Activated naive CD8-positive, alpha-beta T cell treated with anti-CD3 and anti-CD28 coated beads, Interleukin-2, amount 10 ng/mL, durations not matched to agents 7 days and 5 days (primary cell): ENCODE results near the gene KRTAP12-1. TPM values are rescaled to one million over a fixed set of nuclear protein-coding genes. Genes with fewer than 3 reads are reported as not detected.

ENCODE experiments used
- ATAC-seq: fragments of 150-1000 bp; cut with Tn5 transposase; one replicate; pipeline ENCODE4 v1.10.0; 2021; ENCODE audit warnings: low read depth, moderate library complexity
- POLR2A ChIA-PET: fragments of 350-600 bp; sonication (Branson Sonifier 250); formaldehyde crosslinking; loops from one replicate; lab custom pipeline; 2021; ENCODE audit warnings: antibody characterized with exemption; lab: Charles Lee
- DNase-seq: peaks from one replicate; pipeline ENCODE4 v3.0.0; 2021
- H3K27ac Mint-ChIP-seq: one replicate; pipeline ENCODE4 v1.8.0; 2022; ENCODE audit warnings: mild to moderate bottlenecking, mixed read lengths
- H3K27me3 Mint-ChIP-seq: one replicate; pipeline ENCODE4 v1.8.0; 2022; ENCODE audit warnings: mild to moderate bottlenecking, moderate library complexity, mixed read lengths
- H3K36me3 Mint-ChIP-seq: one replicate; pipeline ENCODE4 v1.8.0; 2021; ENCODE audit warnings: mild to moderate bottlenecking, mixed read lengths
- H3K4me1 Mint-ChIP-seq: one replicate; pipeline ENCODE4 v1.8.0; 2021; ENCODE audit warnings: mixed read lengths
- H3K4me3 Mint-ChIP-seq: one replicate; pipeline ENCODE4 v1.8.0; 2022; ENCODE audit warnings: mild to moderate bottlenecking, moderate library complexity, mixed read lengths
- H3K9me3 Mint-ChIP-seq: one replicate; pipeline ENCODE4 v1.8.0; 2021; ENCODE audit warnings: mixed read lengths
- total RNA-seq, 2 experiments: library from RNA; stranded (reverse); gene quantifications; one replicate each; pipeline ENCODE4 v1.2.3, GENCODE V29; 2021

The KRTAP12-1 gene
- total RNA-seq, 2 experiments from 2014 or later = not detected

GRCh38 chr21:44658541-44658910 lies 23.4 kb downstream of the KRTAP12-1 start:
- H3K27ac Mint-ChIP-seq = peak overlapping the region; percentile 90
- peak overlapping the region; percentile 65 for H3K4me3 Mint-ChIP-seq
- no peak for DNase-seq
- no peak for ATAC-seq
- H3K9me3 Mint-ChIP-seq = peaks cover 48% of the 10 kb centered on the region
- peaks cover 38% of the 10 kb centered on the region for H3K4me1 Mint-ChIP-seq
- POLR2A ChIA-PET = interaction anchor here (1.2 kb wide), 2 partner anchors 13 to 305 kb away, joined by 4 read pairs; partner anchors contain the start of gene TRPM2
- peaks cover 53% of the 10 kb centered on the region for H3K36me3 Mint-ChIP-seq
- H3K27me3 Mint-ChIP-seq = peaks cover 10% of the 10 kb centered on the region

- Mint-ChIP-seq H3K4me1 (peaks cover 38% of the 10 kb centered on the region), H3K4me3 (peak within 1 kb of the TSS; percentile 65), H3K9me3 (peaks cover 51% of the 10 kb centered on the region), H3K36me3 (peaks cover 55% of the 10 kb centered on the region), H3K27me3 (peaks cover 6% of the 10 kb centered on the region), H3K27ac (peak within 1 kb of the TSS; percentile 90)
- DNase-seq (peak; percentile 52), ATAC-seq (peak; percentile 73)
- POLR2A ChIA-PET = interaction anchor here (0.8 to 1.4 kb wide), 6 partner anchors 13 to 304 kb away, joined by 3 to 8 read pairs (median 4); partner anchors contain the start of genes PTTG1IP and TRPM2
Measured at GRCh38 chr21:44657635-44658540, 24.1 kb downstream of the KRTAP12-1 start, which contains the start of gene KRTAP12-3. KRTAP12-3 (plus strand) TSS chr21:44657932; CDS start chr21:44657980, 48 bp downstream.

GRCh38 chr21:44656868-44657267 lies 25.1 kb downstream of the KRTAP12-1 start:
- Mint-ChIP-seq H3K36me3 (peaks cover 51% of the 10 kb centered on the region), H3K4me1 (peaks cover 38% of the 10 kb centered on the region), H3K27me3 (no peaks in the 10 kb centered on the region), H3K4me3 (peak overlapping the region; percentile 65), H3K9me3 (peaks cover 45% of the 10 kb centered on the region), H3K27ac (peak overlapping the region; percentile 90)
- no peak for DNase-seq
- POLR2A ChIA-PET = interaction anchor here (1.1 to 1.4 kb wide), 3 partner anchors 38 to 217 kb away, joined by 3 to 8 read pairs (median 6); partner anchors contain the start of gene PTTG1IP
- ATAC-seq = no peak

- Mint-ChIP-seq H3K4me1 (peaks cover 37% of the 10 kb centered on the region), H3K36me3 (peaks cover 40% of the 10 kb centered on the region), H3K27me3 (no peaks in the 10 kb centered on the region), H3K4me3 (peak within 1 kb of the TSS; percentile 30), H3K27ac (peak within 1 kb of the TSS; percentile 77), H3K9me3 (peaks cover 37% of the 10 kb centered on the region)
- POLR2A ChIA-PET = no interaction called here
- ATAC-seq = no peak
- DNase-seq = no peak
Measured at GRCh38 chr21:44654576-44655175, 27.3 kb downstream of the KRTAP12-1 start, which contains the start of gene KRTAP12-4. KRTAP12-4 (minus strand) TSS chr21:44654659; CDS start chr21:44654614, 45 bp downstream.

- Mint-ChIP-seq H3K9me3 (peaks cover 36% of the 10 kb centered on the region), H3K36me3 (peaks cover 33% of the 10 kb centered on the region), H3K27me3 (no peaks in the 10 kb centered on the region), H3K27ac (peak overlapping the region; percentile 77), H3K4me3 (no peak overlapping the region), H3K4me1 (peaks cover 32% of the 10 kb centered on the region)
- DNase-seq (no peak), ATAC-seq (no peak)
- POLR2A ChIA-PET = no interaction called here
Measured at GRCh38 chr21:44653656-44654575, 28.0 kb downstream of the KRTAP12-1 start.

GRCh38 chr21:44653123-44653522 lies 28.8 kb downstream of the KRTAP12-1 start:
- POLR2A ChIA-PET = no interaction called here
- ATAC-seq (no peak), DNase-seq (no peak)
- Mint-ChIP-seq H3K4me1 (peaks cover 24% of the 10 kb centered on the region), H3K27ac (no peak overlapping the region), H3K4me3 (no peak overlapping the region), H3K36me3 (peaks cover 26% of the 10 kb centered on the region), H3K9me3 (peaks cover 32% of the 10 kb centered on the region), H3K27me3 (no peaks in the 10 kb centered on the region)

- POLR2A ChIA-PET = no interaction called here
- H3K4me3 Mint-ChIP-seq = no peak overlapping the region
- DNase-seq (no peak), ATAC-seq (no peak)
- H3K36me3 Mint-ChIP-seq = peaks cover 7% of the 10 kb centered on the region
- no peak overlapping the region for H3K27ac Mint-ChIP-seq
- H3K4me1 Mint-ChIP-seq = peaks cover 11% of the 10 kb centered on the region
- H3K9me3 Mint-ChIP-seq = peaks cover 16% of the 10 kb centered on the region
- no peaks in the 10 kb centered on the region for H3K27me3 Mint-ChIP-seq
Measured at GRCh38 chr21:44650973-44651675, 30.8 kb downstream of the KRTAP12-1 start.

GRCh38 chr21:44650265-44650972 lies 31.5 kb downstream of the KRTAP12-1 start:
- no peak overlapping the region for H3K27ac Mint-ChIP-seq
- DNase-seq = no peak
- POLR2A ChIA-PET = no interaction called here

GRCh38 chr21:44649521-44650100 lies 32.4 kb downstream of the KRTAP12-1 start:
- H3K36me3 Mint-ChIP-seq = peaks cover 7% of the 10 kb centered on the region
- H3K27me3 Mint-ChIP-seq = no peaks in the 10 kb centered on the region
- H3K4me3 Mint-ChIP-seq = no peak overlapping the region
- H3K27ac Mint-ChIP-seq = no peak overlapping the region
- peaks cover 9% of the 10 kb centered on the region for H3K4me1 Mint-ChIP-seq
- ATAC-seq (no peak), DNase-seq (no peak)
- POLR2A ChIA-PET = no interaction called here
- H3K9me3 Mint-ChIP-seq = peaks cover 17% of the 10 kb centered on the region

More at GRCh38 chr21:44650265-44650972, 31.5 kb downstream of the KRTAP12-1 start:
- Mint-ChIP-seq H3K9me3 (peaks cover 15% of the 10 kb centered on the region), H3K4me1 (peaks cover 11% of the 10 kb centered on the region), H3K36me3 (peaks cover 2% of the 10 kb centered on the region), H3K4me3 (no peak overlapping the region), H3K27me3 (no peaks in the 10 kb centered on the region)
- no peak for ATAC-seq

GRCh38 chr21:44648557-44649311 lies 33.2 kb downstream of the KRTAP12-1 start:
- ATAC-seq (no peak), DNase-seq (no peak)
- no peak overlapping the region for H3K4me3 Mint-ChIP-seq
- H3K4me1 Mint-ChIP-seq = peaks cover 2% of the 10 kb centered on the region
- POLR2A ChIA-PET = no interaction called here
- H3K27ac Mint-ChIP-seq = no peak overlapping the region
- no peaks in the 10 kb centered on the region for H3K27me3 Mint-ChIP-seq
- H3K36me3 Mint-ChIP-seq = peaks cover 9% of the 10 kb centered on the region
- H3K9me3 Mint-ChIP-seq = peaks cover 13% of the 10 kb centered on the region

GRCh38 chr21:44647222-44647552 lies 34.8 kb downstream of the KRTAP12-1 start:
- Mint-ChIP-seq H3K36me3 (peaks cover 7% of the 10 kb centered on the region), H3K4me1 (peaks cover 2% of the 10 kb centered on the region), H3K27me3 (no peaks in the 10 kb centered on the region), H3K27ac (no peak overlapping the region), H3K9me3 (peaks cover 13% of the 10 kb centered on the region), H3K4me3 (no peak overlapping the region)
- POLR2A ChIA-PET = no interaction called here
- ATAC-seq = no peak
- no peak for DNase-seq
